ENCODE data around the gene TMEM95. TPM values are rescaled to one million over a fixed set of nuclear protein-coding genes. Genes with fewer than 3 reads are reported as not detected.

Gene TMEM95
- total and polyA plus RNA-seq, 2 of the 8 experiments (the other 6 are each of a cell fraction or from before 2014, with no cell fraction given), result not detected

- TF ChIP-seq CHD7 (IDR thresholded peaks at IDR 0.05; ENCODE audit: insufficient replicate concordance, low read length), result no peak
- TF ChIP-seq SP1 (IDR thresholded peaks at IDR 0.05; ENCODE audit: low read depth, low read length), result no peak
These were observed 28.8 kb upstream of the TMEM95 start (continued) for GRCh38 chr17:7326186-7326585.

Data from H1 (cell line).